Endothelial cell (in vitro differentiated cells): ENCODE measurements around the gene ABHD3. TPM values are rescaled to one million over a fixed set of nuclear protein-coding genes. Genes with fewer than 3 reads are reported as not detected.
"Not testable (repeated sequence)": the region's sequence is repeated elsewhere in the genome, so short reads cannot be mapped to it uniquely, and the experiment has no call there.

Experiments
- DNase-seq: peaks from one replicate; pipeline ENCODE4 v3.0.0; 2021; ENCODE audit warnings: low spot score
- H3K27ac Mint-ChIP-seq: one replicate; pipeline ENCODE4 v1.8.0; 2021; ENCODE audit warnings: mixed read lengths, inconsistent platforms; ENCODE audit not compliant: unreplicated experiment
- H3K27me3 Mint-ChIP-seq: one replicate; pipeline ENCODE4 v1.8.0; 2021; ENCODE audit warnings: mild to moderate bottlenecking, moderate library complexity, mixed read lengths, inconsistent platforms; ENCODE audit not compliant: unreplicated experiment
- H3K36me3 Mint-ChIP-seq: one replicate; pipeline ENCODE4 v1.8.0; 2021; ENCODE audit warnings: mild to moderate bottlenecking, low read depth, mixed read lengths, inconsistent platforms; ENCODE audit not compliant: unreplicated experiment
- H3K4me1 Mint-ChIP-seq: one replicate; pipeline ENCODE4 v1.8.0; 2021; ENCODE audit warnings: mild to moderate bottlenecking, mixed read lengths, inconsistent platforms; ENCODE audit not compliant: unreplicated experiment
- H3K4me3 Mint-ChIP-seq: one replicate; pipeline ENCODE4 v1.8.0; 2021; ENCODE audit warnings: mild to moderate bottlenecking, mixed read lengths, inconsistent platforms; ENCODE audit not compliant: unreplicated experiment
- H3K9me3 Mint-ChIP-seq: one replicate; pipeline ENCODE4 v1.8.0; 2021; ENCODE audit warnings: mixed read lengths, inconsistent platforms; ENCODE audit not compliant: unreplicated experiment
- CTCF ChIP-seq: fragments of 200-600 bp; sonication (generic); IDR thresholded peaks from one replicate; pipeline ENCODE4 v1.5.0; 2021; ENCODE audit warnings: antibody characterized with exemption; ENCODE audit not compliant: unreplicated experiment
- total RNA-seq: library from RNA; stranded (reverse); fragmentation: NEBNext Ultra II Directional; extraction: Animal tissue kit (Norgen Biotek cat#: 25700); gene quantifications from one replicate; pipeline ENCODE4 v1.2.1, GENCODE V29; 2021; ENCODE audit not compliant: unreplicated experiment

The ABHD3 gene
- total RNA-seq, 1 donor from 2014 or later, result 13.8 TPM

- Mint-ChIP-seq H3K4me3 (peak within 1 kb of the TSS; percentile 95), H3K4me1 (peaks cover 32% of the 10 kb centered on the region), H3K27me3 (peaks cover 6% of the 10 kb centered on the region), H3K36me3 (peaks cover 4% of the 10 kb centered on the region), H3K27ac (peak within 1 kb of the TSS; percentile 75), H3K9me3 (no peaks in the 10 kb centered on the region)
- peak; percentile 100 for DNase-seq
- no peak for TF ChIP-seq CTCF
Observed at GRCh38 chr18:21740538-21741311, 36.2 kb upstream of the ABHD3 start, which contains the start of gene MIB1. Gene MIB1 (plus strand): TSS chr18:21740792. CDS start chr18:21741584, 792 bp downstream.

- peak overlapping the region; percentile 75 for H3K27ac Mint-ChIP-seq
- H3K27me3 Mint-ChIP-seq, result peaks cover 6% of the 10 kb centered on the region
- DNase-seq, result no peak
- peaks cover 29% of the 10 kb centered on the region for H3K4me1 Mint-ChIP-seq
- H3K4me3 Mint-ChIP-seq, result peak overlapping the region; percentile 90
- TF ChIP-seq CTCF, result no peak
- peaks cover 4% of the 10 kb centered on the region for H3K36me3 Mint-ChIP-seq
- no peaks in the 10 kb centered on the region for H3K9me3 Mint-ChIP-seq
Observed at GRCh38 chr18:21739604-21740537, 35.3 kb upstream of the ABHD3 start.

DNA sequence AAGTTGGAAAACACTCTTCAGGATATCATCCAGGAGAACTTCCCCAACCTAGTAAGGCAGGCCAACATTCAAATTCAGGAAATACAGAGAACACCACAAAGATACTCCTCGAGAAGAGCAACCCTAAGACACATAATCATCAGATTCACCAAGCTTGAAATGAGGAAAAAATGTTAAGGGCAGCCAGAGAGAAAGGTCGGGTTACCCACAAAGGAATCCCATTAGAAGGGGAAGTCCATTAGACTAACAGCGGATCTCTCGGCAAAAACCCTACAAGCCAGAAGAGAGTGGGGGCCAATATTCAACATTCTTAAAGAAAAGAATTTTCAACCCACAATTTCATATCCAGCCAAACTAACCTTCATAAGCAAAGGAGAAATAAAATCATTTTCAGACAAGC, 32.4 kb upstream of the ABHD3 start:
- not testable (repeated sequence) for H3K36me3 Mint-ChIP-seq, H3K9me3 Mint-ChIP-seq, H3K27ac Mint-ChIP-seq, H3K4me3 Mint-ChIP-seq, DNase-seq, H3K27me3 Mint-ChIP-seq
- H3K4me1 Mint-ChIP-seq, result peaks cover 12% of the 10 kb centered on the region

DNA sequence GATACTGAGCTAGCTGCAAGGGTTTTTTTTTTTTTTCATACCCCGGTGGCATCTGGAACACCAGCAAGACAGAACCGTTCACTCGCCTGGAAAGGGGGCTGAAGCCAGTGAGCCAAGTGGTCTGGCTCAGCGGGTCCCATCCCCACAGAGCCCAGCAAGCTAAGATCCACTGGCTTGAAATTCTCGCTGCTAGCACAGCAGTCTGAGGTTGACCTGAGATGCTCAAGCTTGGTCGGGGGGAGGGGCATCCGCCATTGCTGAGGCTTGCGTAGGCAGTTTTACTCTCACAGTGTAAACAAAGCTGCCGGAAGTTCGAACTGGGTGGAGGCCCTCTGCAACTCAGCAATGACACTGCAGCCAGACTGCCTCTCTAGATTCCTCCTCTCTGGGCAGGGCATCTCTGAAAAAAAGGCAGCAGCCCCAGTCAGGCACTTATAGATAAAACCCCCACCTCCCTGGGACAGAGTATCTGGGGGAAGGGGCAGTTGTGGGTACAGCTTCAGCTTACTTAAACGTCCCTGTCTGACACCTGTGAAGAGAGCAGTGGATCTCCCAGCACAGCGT, 31.0 kb upstream of the ABHD3 start:
- no peak for DNase-seq
- H3K36me3 Mint-ChIP-seq, result peaks cover 4% of the 10 kb centered on the region
- H3K9me3 Mint-ChIP-seq, result no peaks in the 10 kb centered on the region
- TF ChIP-seq CTCF, result no peak
- no peak overlapping the region for H3K27ac Mint-ChIP-seq
- H3K27me3 Mint-ChIP-seq, result peaks cover 6% of the 10 kb centered on the region
- H3K4me3 Mint-ChIP-seq, result no peak overlapping the region
- peaks cover 12% of the 10 kb centered on the region for H3K4me1 Mint-ChIP-seq

DNA sequence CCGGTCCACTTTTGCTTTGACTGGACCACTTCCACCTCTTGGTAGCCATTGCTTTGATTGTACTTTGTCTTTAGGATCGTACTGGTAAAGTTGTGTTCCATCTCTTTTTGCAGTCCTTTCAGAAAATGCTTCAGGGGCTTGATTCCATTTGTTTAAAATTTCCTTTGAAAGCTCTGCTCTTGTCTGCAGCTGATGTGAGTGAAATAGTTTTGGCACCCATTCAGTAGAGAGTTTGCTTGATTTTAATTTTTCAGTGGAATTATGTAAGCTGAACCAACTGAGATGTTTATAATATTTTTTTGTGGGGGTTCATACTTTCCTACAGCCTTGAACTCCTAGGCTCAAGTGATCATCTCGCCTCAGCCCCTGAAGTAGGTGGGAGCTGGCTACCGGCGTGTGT, 28.4 kb upstream of the ABHD3 start:
- TF ChIP-seq CTCF, result no peak
- no peak for DNase-seq
- peaks cover 8% of the 10 kb centered on the region for H3K4me1 Mint-ChIP-seq
- H3K27me3 Mint-ChIP-seq, result peaks cover 4% of the 10 kb centered on the region
- H3K9me3 Mint-ChIP-seq, result no peaks in the 10 kb centered on the region
- no peak overlapping the region for H3K27ac Mint-ChIP-seq
- no peak overlapping the region for H3K4me3 Mint-ChIP-seq
- peaks cover 4% of the 10 kb centered on the region for H3K36me3 Mint-ChIP-seq
